ENCODE results near the gene SMLR1. TPM values are rescaled to one million over a fixed set of nuclear protein-coding genes. Genes with fewer than 3 reads are reported as not detected.

Gene SMLR1
- total RNA-seq, 4 donors from 2014 or later, result not detected

DNA sequence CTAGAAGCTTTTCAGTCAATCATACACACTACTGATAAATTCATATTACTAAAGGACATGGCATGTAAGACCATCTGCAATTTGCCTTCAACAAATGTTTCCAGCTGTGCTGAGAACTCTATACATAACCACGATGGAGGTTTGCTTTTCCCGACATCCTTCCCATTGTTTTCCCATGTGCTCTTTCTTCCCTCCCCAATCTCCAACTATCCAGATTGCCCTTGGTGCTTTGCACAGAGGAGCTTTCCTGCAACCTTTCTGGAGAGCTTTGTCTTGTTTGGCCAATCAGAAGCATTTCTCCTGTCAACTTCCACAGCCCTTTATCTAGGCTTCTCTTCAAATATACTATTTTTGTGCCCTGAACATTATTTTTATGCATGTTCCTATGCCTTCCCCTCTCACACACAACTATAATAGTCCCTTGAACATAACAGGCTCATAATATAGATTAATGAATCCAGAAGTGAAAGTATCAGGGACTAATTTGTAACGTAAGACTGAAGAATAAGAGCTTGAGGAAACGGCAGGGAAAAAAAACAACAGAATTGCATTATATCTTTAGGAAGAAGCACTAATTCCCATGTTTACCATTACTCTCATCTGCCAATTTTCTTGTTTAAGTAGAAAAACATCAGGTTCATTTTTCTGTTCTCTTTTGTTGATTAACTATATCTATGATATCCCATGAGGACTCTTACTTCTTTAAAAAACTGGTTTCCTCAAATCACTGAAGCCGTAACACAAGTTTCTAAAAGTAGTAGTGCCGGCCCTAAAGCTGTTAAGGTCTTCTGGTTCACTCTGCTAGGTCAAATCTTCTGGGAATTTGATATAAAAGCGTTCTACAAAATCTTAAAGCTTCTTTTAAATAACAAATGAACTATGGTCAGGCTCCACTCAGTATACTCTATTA is 20.1 kb downstream of the SMLR1 start:
- peaks cover 0 to 6% of the 10 kb centered on the region in 2 donors for H3K4me1 ChIP-seq
- H3K27me3 ChIP-seq, result no peaks in the 10 kb centered on the region
- no peak for DNase-seq
- peak overlapping the region in 1 of 2 donors; percentile 11 for H3K4me3 ChIP-seq
- intact Hi-C loops (cut with DNase I; ENCODE audit: low total_unique reads), result loop anchor here (10.0 kb wide), 1 partner anchor 522 kb away; no protein-coding TSS in a partner anchor
- TF ChIP-seq CTCF (IDR thresholded peaks at IDR 0.05) (no peak), POLR2A (IDR thresholded peaks at IDR 0.05) (no peak)
- peak overlapping the region in 1 of 2 donors; percentile 44 for H3K27ac ChIP-seq
- H3K9me3 ChIP-seq, result no peaks in the 10 kb centered on the region
- no peaks in the 10 kb centered on the region for H3K36me3 ChIP-seq

DNA sequence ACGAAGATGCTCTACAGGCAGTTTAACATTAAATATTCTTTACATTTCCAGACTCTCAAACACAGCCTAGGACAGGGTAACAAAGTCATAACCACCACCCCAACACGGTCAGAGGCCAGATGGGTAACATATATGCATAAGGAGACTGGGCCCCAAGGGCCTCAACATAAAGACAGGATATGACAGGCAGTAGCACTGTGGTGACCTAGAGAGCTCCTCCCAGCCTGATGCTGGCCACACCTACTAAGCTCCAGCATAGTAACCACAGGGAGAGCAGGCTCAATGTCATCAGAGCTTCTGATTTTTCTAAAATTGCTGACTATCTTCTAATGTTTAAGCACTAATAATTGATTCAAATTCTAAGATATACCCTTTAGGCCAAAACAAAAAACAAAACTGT is 21.7 kb downstream of the SMLR1 start:
- DNase-seq, result no peak
- no peak overlapping the region for H3K27ac ChIP-seq
- intact Hi-C loops (cut with DNase I; ENCODE audit: low total_unique reads), result loop anchor here (10.0 kb wide), 1 partner anchor 524 kb away; no protein-coding TSS in a partner anchor
- H3K36me3 ChIP-seq, result no peaks in the 10 kb centered on the region
- no peak overlapping the region for H3K4me3 ChIP-seq
- H3K27me3 ChIP-seq, result no peaks in the 10 kb centered on the region
- peaks cover 0 to 5% of the 10 kb centered on the region in 2 donors for H3K4me1 ChIP-seq
- TF ChIP-seq POLR2A (IDR thresholded peaks at IDR 0.05) (no peak), CTCF (IDR thresholded peaks at IDR 0.05) (no peak)
- no peaks in the 10 kb centered on the region for H3K9me3 ChIP-seq

- H3K4me3 ChIP-seq, result no peak overlapping the region
- H3K4me1 ChIP-seq, result peaks cover 0 to 5% of the 10 kb centered on the region in 2 donors
- H3K36me3 ChIP-seq, result no peaks in the 10 kb centered on the region
- DNase-seq, result no peak
- H3K27me3 ChIP-seq, result no peaks in the 10 kb centered on the region
- H3K9me3 ChIP-seq, result no peaks in the 10 kb centered on the region
- intact Hi-C loops (cut with DNase I; ENCODE audit: low total_unique reads), result loop anchor here (10.0 kb wide), 1 partner anchor 525 kb away; no protein-coding TSS in a partner anchor
- no peak overlapping the region for H3K27ac ChIP-seq
- TF ChIP-seq CTCF (IDR thresholded peaks at IDR 0.05) (no peak), POLR2A (IDR thresholded peaks at IDR 0.05) (no peak)
Measured at GRCh38 chr6:130849594-130849993, 22.4 kb downstream of the SMLR1 start.

DNA sequence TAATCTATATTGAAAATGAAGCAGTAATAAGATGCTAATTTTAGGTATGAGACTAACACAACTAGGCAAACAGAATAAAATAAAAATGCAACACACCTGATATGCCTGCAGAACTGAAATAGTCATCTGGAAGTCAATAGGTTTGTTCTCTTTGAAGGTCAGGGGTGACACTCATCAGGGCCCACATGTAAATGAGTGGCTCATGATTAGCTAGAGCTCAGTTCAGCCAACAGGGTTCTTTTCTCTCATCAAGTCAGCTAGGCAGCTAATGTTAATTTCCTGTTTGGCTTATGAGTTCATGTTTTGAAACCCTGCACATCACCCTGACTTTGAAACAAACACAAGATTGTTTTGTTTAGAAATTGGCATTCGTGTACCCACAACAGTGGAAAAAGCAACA is 23.8 kb downstream of the SMLR1 start:
- Histone ChIP-seq H3K4me3 (no peak overlapping the region), H3K36me3 (no peaks in the 10 kb centered on the region), H3K9me3 (no peaks in the 10 kb centered on the region), H3K27ac (no peak overlapping the region), H3K4me1 (peaks cover 0 to 5% of the 10 kb centered on the region in 2 donors), H3K27me3 (no peaks in the 10 kb centered on the region)
- DNase-seq, result no peak
- TF ChIP-seq CTCF (IDR thresholded peaks at IDR 0.05) (no peak), POLR2A (IDR thresholded peaks at IDR 0.05) (no peak)
- intact Hi-C loops (cut with DNase I; ENCODE audit: low total_unique reads), result no loop called here

All from uterus (tissue), 4 donors.